Liver (tissue), 9 donors: Measurements from ENCODE around the gene ARSB. TPM values are rescaled to one million over a fixed set of nuclear protein-coding genes. Genes with fewer than 3 reads are reported as not detected.

ENCODE experiments used
- DNase-seq: peaks from one replicate; pipeline ENCODE4 v3.0.0-alpha.2; 2017; ENCODE audit warnings: low spot score
- H3K27ac ChIP-seq, 2 donors: one replicate each; pipeline ENCODE4 v1.7.0; 2013; ENCODE audit warnings: inconsistent platforms in 2 of 2, low read length in 2 of 2, control low read depth in 1 of 2, low read depth in 1 of 2, mild to moderate bottlenecking in 1 of 2
- H3K27me3 ChIP-seq, 4 donors: one replicate each; pipeline versions ENCODE4 v1.6.1 to v1.7.0; 2013; ENCODE audit warnings: low read length in 3 of 4, inconsistent platforms in 1 of 4, mild to moderate bottlenecking in 1 of 4, moderate library complexity in 1 of 4; ENCODE audit not compliant: control insufficient read depth in 4 of 4, insufficient read depth in 4 of 4
- H3K36me3 ChIP-seq, 4 donors: one replicate each; pipeline versions ENCODE4 v1.6.1 to v1.7.0; 2013; ENCODE audit warnings: low read length in 3 of 4, mild to moderate bottlenecking in 3 of 4, low read depth in 1 of 4, moderate library complexity in 1 of 4; ENCODE audit not compliant: control insufficient read depth in 4 of 4, insufficient read depth in 3 of 4
- H3K4me1 ChIP-seq, 4 donors: one replicate each; pipeline versions ENCODE4 v1.6.1 to v1.7.0; 2013; ENCODE audit warnings: low read length in 3 of 4, mild to moderate bottlenecking in 3 of 4, moderate library complexity in 1 of 4; ENCODE audit not compliant: control insufficient read depth in 4 of 4, insufficient read depth in 4 of 4
- H3K4me3 ChIP-seq, 3 donors: one replicate each; pipeline versions ENCODE4 v1.6.1 to v1.7.0; 2013; ENCODE audit warnings: low read length in 3 of 3, control low read depth in 1 of 3, low read depth in 1 of 3, mild to moderate bottlenecking in 1 of 3
- H3K9ac ChIP-seq, 2 donors: one replicate each; pipeline ENCODE4 v1.7.0; 2013; ENCODE audit warnings: low read length in 2 of 2, mild to moderate bottlenecking in 2 of 2, moderate library complexity in 2 of 2, control low read depth in 1 of 2, low read depth in 1 of 2
- H3K9me3 ChIP-seq, 4 donors: one replicate each; pipeline versions ENCODE4 v1.6.1 to v1.7.0; 2013; ENCODE audit warnings: low read length in 3 of 4; ENCODE audit not compliant: control insufficient read depth in 4 of 4
- CTCF ChIP-seq: fragments of 150-350 bp; IDR thresholded peaks from 2 replicates; pipeline ENCODE4 v1.5.1; 2017; ENCODE audit warnings: improper control_type of control experiment, low read depth, low read length; ENCODE audit not compliant: missing input control
- EGR1 ChIP-seq, 2 donors: IDR thresholded peaks; 2 replicates each; pipeline ENCODE4 v1.6.1; 2016 to 2018; ENCODE audit warnings: antibody characterized with exemption in 2 of 2, low read depth in 2 of 2
- FOXA1 ChIP-seq: IDR thresholded peaks from 2 replicates; pipeline ENCODE4 v1.6.1; 2016; ENCODE audit warnings: antibody characterized with exemption
- GABPA ChIP-seq, 2 donors: IDR thresholded peaks in 1 of 2; conservative IDR thresholded peaks in 1 of 2; 2 replicates each; pipeline ENCODE4 v1.6.1; 2016; ENCODE audit warnings: antibody characterized with exemption in 2 of 2, mild to moderate bottlenecking in 1 of 2, moderate library complexity in 1 of 2
- HNF4G ChIP-seq: IDR thresholded peaks from 2 replicates; pipeline ENCODE4 v1.6.1; 2016; ENCODE audit warnings: antibody characterized with exemption
- JUND ChIP-seq, 2 donors: IDR thresholded peaks; 2 replicates each; pipeline ENCODE4 v1.6.1; 2016; ENCODE audit warnings: antibody characterized with exemption in 2 of 2
- MAX ChIP-seq: IDR thresholded peaks from 2 replicates; pipeline ENCODE4 v1.6.1; 2016; ENCODE audit warnings: antibody characterized with exemption
- RAD21 ChIP-seq, 2 donors: IDR thresholded peaks; 2 replicates each; pipeline ENCODE4 v1.6.1; 2016; ENCODE audit warnings: antibody characterized with exemption in 2 of 2, mild to moderate bottlenecking in 2 of 2
- REST ChIP-seq: IDR thresholded peaks from 2 replicates; pipeline ENCODE4 v1.6.1; 2016; ENCODE audit warnings: antibody characterized with exemption, mild to moderate bottlenecking
- RXRA ChIP-seq, 2 donors: IDR thresholded peaks; 2 replicates each; pipeline ENCODE4 v1.6.1; 2017 to 2018; ENCODE audit warnings: antibody characterized with exemption in 2 of 2, mild to moderate bottlenecking in 1 of 2
- TAF1 ChIP-seq: conservative IDR thresholded peaks from 2 replicates; pipeline ENCODE4 v1.6.1; 2016; ENCODE audit warnings: antibody characterized with exemption, mild to moderate bottlenecking
- YY1 ChIP-seq: IDR thresholded peaks from 2 replicates; pipeline ENCODE4 v1.6.1; 2016; ENCODE audit warnings: antibody characterized with exemption, mild to moderate bottlenecking
- WGBS: extraction: QIAGEN DNeasy Blood & Tissue Kit; methylation state at CpG from one replicate; pipeline ENCODE4 v1.1.7; 2013; 5-methylcytosine and 5-hydroxymethylcytosine counted together
- polyA plus RNA-seq, 2 donors: library from polyadenylated mRNA; stranded (reverse) in 1 of 2; unstranded in 1 of 2; fragments of 200-250 nt in 1 of 2; fragments of >200 nt in 1 of 2; fragmentation: Nextera tagmentation in 1 of 2; extraction: Ambion mirVana in 1 of 2; gene quantifications; one replicate each; pipeline versions ENCODE4 v1.2.1 to v1.2.3, GENCODE V29; 2013 to 2015
- total RNA-seq, 2 donors: library from RNA; depleted of rRNA; stranded (reverse); fragments of >200 nt; gene quantifications; one replicate each; pipeline ENCODE4 v1.2.3, GENCODE V29; 2014
- donor health status: healthy.
- donor health status: healthy.
- donor health status: healthy.
- donor health status: healthy.
- donor health status: healthy.

Gene ARSB
- total and polyA plus RNA-seq, 4 donors: 3.5 to 26.2 (median 8.7) TPM

GRCh38 chr5:78771260-78772205 lies 213.6 kb downstream of the ARSB start (continued):
- no peak for TF ChIP-seq CTCF
- no peak for TF ChIP-seq HNF4G

- no peak overlapping the region for H3K4me3 ChIP-seq
- no peaks in the 10 kb centered on the region for H3K9me3 ChIP-seq
- 96% methylated on average over 7 of the region's 7 CpGs for WGBS
- no peak overlapping the region for H3K9ac ChIP-seq
- no peak overlapping the region for H3K27ac ChIP-seq
- no peaks in the 10 kb centered on the region for H3K27me3 ChIP-seq
- H3K36me3 ChIP-seq: no peaks in the 10 kb centered on the region
- no peaks in the 10 kb centered on the region for H3K4me1 ChIP-seq
- no peak for DNase-seq
- no peak for TF ChIP-seq CTCF
- TF ChIP-seq FOXA1: no peak
- no peak for TF ChIP-seq MAX
- TF ChIP-seq REST: no peak
- TF ChIP-seq GABPA (IDR thresholded peaks at IDR 0.05 in 1 of 2, conservative IDR thresholded peaks at IDR 0.05 in 1 of 2): no peak
- no peak for TF ChIP-seq TAF1
- TF ChIP-seq JUND (IDR thresholded peaks at IDR 0.05): no peak
- TF ChIP-seq YY1: no peak
Measured at GRCh38 chr5:78768781-78769380, 216.2 kb downstream of the ARSB start.

- TF ChIP-seq CTCF (no peak), JUND (IDR thresholded peaks at IDR 0.05) (no peak), EGR1 (IDR thresholded peaks at IDR 0.05; ENCODE audit: low read depth in 2 of 2) (no peak), TAF1 (no peak), GABPA (IDR thresholded peaks at IDR 0.05 in 1 of 2, conservative IDR thresholded peaks at IDR 0.05 in 1 of 2) (no peak), RAD21 (IDR thresholded peaks at IDR 0.05) (no peak), YY1 (no peak), MAX (no peak), RXRA (IDR thresholded peaks at IDR 0.05) (no peak)
- H3K27me3 ChIP-seq: no peaks in the 10 kb centered on the region
- H3K4me3 ChIP-seq: no peak overlapping the region
- H3K4me1 ChIP-seq: no peaks in the 10 kb centered on the region
- H3K9me3 ChIP-seq: no peaks in the 10 kb centered on the region
- no peaks in the 10 kb centered on the region for H3K36me3 ChIP-seq
- H3K9ac ChIP-seq: no peak overlapping the region
- 92% methylated on average over 5 of the region's 5 CpGs for WGBS
- DNase-seq: no peak
- H3K27ac ChIP-seq: no peak overlapping the region
Measured at GRCh38 chr5:78766412-78766762, 218.7 kb downstream of the ARSB start.
